Measurements from ENCODE around the gene BRI3BP. TPM values are rescaled to one million over a fixed set of nuclear protein-coding genes. Genes with fewer than 3 reads are reported as not detected.
"Not testable (repeated sequence)": the region's sequence is repeated elsewhere in the genome, so short reads cannot be mapped to it uniquely, and the experiment has no call there.

BRI3BP gene
- total and polyA plus RNA-seq, 2 donors = 2.2 to 5.5 TPM

DNA sequence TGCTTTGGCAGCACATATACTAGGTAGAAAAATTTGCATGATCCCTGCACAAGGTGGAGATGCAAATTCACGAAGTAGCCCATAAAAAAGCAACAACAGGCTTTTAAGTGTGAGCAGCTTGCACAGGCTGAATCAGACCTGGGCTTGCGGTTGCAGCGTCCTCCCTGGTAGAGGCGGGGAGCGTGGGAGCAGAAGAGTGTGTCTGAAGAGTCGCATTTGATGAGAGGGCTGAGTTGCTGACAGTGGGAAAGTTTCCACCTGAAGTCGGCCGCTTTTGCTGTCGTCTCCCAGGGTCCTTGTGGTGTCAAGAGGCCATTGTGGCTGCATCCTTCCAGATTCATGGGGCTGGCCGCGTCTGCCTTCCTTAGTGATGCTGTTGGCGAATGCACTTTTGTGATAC lies 78.0 kb downstream of the BRI3BP start:
- no peak for DNase-seq (ENCODE audit: extremely low spot score)
- H3K36me3 ChIP-seq (ENCODE audit: insufficient read depth) = no peaks in the 10 kb centered on the region

DNA sequence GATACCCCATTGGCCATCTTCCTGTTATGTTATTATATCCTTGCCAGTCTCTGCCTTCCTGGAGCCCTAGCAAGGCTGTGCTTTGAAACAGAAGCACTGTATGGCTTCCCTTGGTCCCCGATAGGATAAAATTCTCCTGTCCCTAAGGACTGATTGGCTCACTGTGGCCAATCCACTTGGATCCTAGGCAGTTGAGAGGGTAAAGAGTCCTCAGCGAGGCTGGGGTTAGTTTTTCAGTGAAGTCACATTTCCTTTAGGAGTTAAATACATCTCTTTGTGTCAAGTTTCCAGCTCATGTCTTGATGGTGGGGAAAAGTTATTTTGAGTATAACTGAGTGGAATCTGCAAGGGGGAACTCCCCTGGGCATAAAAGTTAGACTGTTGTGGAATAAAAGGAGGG lies 79.1 kb downstream of the BRI3BP start:
- H3K36me3 ChIP-seq (ENCODE audit: insufficient read depth) = no peaks in the 10 kb centered on the region
- H3K4me3 ChIP-seq (ENCODE audit: low read depth, low read length) = no peak overlapping the region
- no peak overlapping the region for H3K27ac ChIP-seq (ENCODE audit: low read depth)
- DNase-seq (ENCODE audit: extremely low spot score) = no peak
- H3K4me1 ChIP-seq (ENCODE audit: insufficient read depth) = no peaks in the 10 kb centered on the region
- 90% methylated on average over 2 of the region's 2 CpGs for whole genome bisulfite sequencing

More for the DNA sequence above, 78.0 kb downstream of the BRI3BP start:
- WGBS = 93% methylated on average over 12 of the region's 12 CpGs
- H3K27ac ChIP-seq (ENCODE audit: low read depth) = no peak overlapping the region
- no peaks in the 10 kb centered on the region for H3K4me1 ChIP-seq (ENCODE audit: insufficient read depth)
- no peak overlapping the region for H3K4me3 ChIP-seq (ENCODE audit: low read depth, low read length)

DNA sequence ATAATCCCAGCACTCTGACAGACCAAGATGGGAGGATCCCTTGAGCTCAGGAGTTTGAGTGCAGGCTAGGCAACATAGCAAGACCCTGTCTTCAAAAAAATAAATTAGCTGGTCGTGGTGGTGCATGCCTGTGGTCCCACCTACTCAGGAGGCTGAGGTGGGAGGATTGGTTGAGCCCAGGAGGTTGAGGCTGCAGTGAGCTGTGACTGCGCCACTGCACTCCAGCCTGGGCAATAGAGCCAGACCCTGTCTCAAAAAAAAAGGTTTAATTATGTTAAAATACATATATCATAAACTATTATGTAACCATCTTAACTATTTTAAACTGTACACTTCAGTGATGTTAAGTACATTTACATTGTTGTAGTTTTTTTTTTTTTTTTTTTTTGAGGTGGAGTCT lies 80.8 kb downstream of the BRI3BP start:
- 87% methylated on average over 2 of the region's 2 CpGs for WGBS
- not testable (repeated sequence) for H3K27ac ChIP-seq (ENCODE audit: low read depth); H3K36me3 ChIP-seq (ENCODE audit: insufficient read depth); DNase-seq (ENCODE audit: extremely low spot score); H3K4me1 ChIP-seq (ENCODE audit: insufficient read depth); H3K4me3 ChIP-seq (ENCODE audit: low read depth, low read length)

DNA sequence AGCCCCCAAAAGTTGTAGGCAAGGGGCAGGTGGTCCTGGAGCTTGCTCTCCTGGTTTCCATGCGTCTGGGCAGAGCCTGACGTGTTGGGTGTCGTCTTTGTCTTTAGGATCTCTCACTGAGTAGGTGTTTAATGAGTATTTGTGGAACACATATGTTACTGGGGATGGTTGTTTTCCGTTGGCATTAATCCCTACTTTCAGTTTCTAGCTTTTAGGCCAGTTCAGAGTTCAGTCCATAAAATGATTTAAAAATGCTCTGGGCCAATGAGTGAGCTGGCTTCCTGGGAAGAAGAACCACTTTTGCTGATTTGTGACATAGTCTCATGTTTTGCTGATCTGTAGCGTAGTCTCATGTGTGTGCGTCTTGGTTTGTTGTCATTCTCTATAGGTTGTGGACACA lies 82.7 kb downstream of the BRI3BP start:
- Histone ChIP-seq H3K4me3 (ENCODE audit: low read depth, low read length) (no peak overlapping the region), H3K36me3 (ENCODE audit: insufficient read depth) (no peaks in the 10 kb centered on the region), H3K4me1 (ENCODE audit: insufficient read depth) (no peaks in the 10 kb centered on the region), H3K27ac (ENCODE audit: low read depth) (no peak overlapping the region)
- no peak for DNase-seq (ENCODE audit: extremely low spot score)
- WGBS = 95% methylated on average over 6 of the region's 6 CpGs

DNA sequence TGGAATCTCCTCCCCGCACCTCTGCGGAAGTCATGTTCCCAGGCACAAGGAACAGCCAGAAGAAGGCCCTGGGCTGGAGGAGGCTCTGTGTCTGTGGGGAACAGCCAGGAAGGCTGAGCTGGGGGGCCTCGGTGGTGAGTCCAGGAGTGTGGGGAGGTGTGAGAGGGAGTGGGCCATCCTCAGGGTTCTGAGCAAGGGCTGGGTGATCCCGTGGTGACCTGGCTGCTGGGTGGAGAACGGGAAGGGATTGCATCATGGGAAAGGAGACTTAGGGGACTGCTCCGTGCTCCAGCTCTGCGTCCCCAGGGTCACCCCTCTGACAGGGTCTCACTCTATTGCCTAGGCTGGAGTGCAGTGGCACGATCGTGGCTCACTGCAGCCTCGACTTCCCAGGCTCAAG lies 85.6 kb downstream of the BRI3BP start:
- H3K36me3 ChIP-seq (ENCODE audit: insufficient read depth) = no peaks in the 10 kb centered on the region
- no peak for DNase-seq (ENCODE audit: extremely low spot score)
- H3K27ac ChIP-seq (ENCODE audit: low read depth) = no peak overlapping the region
- no peak overlapping the region for H3K4me3 ChIP-seq (ENCODE audit: low read depth, low read length)
- H3K4me1 ChIP-seq (ENCODE audit: insufficient read depth) = no peaks in the 10 kb centered on the region
- WGBS = 94% methylated on average over 10 of the region's 10 CpGs

DNA sequence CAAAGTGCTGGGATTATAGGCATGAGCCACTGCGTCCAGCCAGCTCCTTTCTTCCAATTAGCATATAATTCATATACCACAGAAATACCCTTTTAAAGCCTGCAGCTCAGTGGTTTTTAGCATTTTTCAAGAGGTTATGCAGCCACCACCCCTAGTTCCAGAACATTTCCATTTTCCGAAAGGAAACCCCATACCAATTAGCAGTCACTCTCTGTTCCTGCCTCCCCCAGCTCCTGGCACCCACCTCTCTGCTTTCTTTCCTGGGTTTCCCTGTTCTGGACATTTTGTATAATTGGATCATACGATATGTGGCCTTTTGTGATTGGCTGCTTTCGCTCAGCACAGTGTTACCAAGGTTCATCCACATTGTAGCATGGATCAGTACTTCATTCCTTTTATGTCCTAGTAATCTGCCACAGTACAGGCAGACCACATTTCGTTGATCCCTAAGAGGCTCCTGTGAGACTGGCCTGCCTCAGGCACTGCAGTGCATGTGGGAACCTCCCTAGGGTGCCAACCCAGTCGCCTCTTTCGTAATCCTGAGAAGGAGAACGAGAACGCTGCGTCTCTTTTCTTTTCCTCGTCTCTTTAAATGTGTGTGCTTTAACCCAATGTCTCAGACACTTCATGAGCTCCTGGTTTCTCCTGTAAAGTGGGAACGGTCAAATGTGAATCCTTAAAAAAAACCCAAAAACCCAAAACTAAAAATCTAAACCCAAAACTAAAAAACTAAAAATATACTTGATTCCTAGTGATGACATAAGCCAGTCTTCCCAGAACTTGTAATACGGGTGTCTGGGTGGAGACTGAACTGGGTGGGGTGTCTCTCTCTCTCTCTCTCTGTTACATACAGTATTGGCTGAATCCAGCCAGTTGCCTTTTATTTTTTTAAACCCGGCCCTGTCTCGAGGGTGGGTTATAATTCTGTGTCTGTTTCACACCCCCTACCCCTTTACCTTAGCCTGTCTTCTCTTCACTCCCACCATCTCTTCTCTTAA lies 86.5 kb downstream of the BRI3BP start:
- Histone ChIP-seq H3K4me3 (ENCODE audit: low read depth, low read length) (no peak overlapping the region), H3K4me1 (ENCODE audit: insufficient read depth) (no peaks in the 10 kb centered on the region), H3K36me3 (ENCODE audit: insufficient read depth) (no peaks in the 10 kb centered on the region), H3K27ac (ENCODE audit: low read depth) (no peak overlapping the region)
- WGBS = 83% methylated on average over 15 of the region's 15 CpGs
- DNase-seq (ENCODE audit: extremely low spot score) = no peak

Small RNAs within 50 kb of the gene (small RNA-seq; reads per million reads assigned to genes)
- gene AC122688.1 = not detected

Other genes starting within 250 kb of the BRI3BP start
- 7.8 TPM for gene SCARB1, start 129.8 kb upstream of the BRI3BP start, total RNA-seq
- gene SCARB1, start 129.8 kb upstream of the BRI3BP start, polyA plus RNA-seq = 39.6 TPM
- 857 TPM for gene UBC, start 79.0 kb upstream of the BRI3BP start, total RNA-seq
- 1,396 TPM for gene UBC, start 79.0 kb upstream of the BRI3BP start, polyA plus RNA-seq
- gene DHX37, start 4.5 kb upstream of the BRI3BP start, total RNA-seq = 7.5 TPM
- 11.7 TPM for gene DHX37, start 4.5 kb upstream of the BRI3BP start, polyA plus RNA-seq
- 14.9 TPM for gene AACS, start 71.8 kb downstream of the BRI3BP start, total RNA-seq
- 14.1 TPM for gene AACS, start 71.8 kb downstream of the BRI3BP start, polyA plus RNA-seq
- gene TMEM132B, start 192.7 kb downstream of the BRI3BP start, total RNA-seq = 4.4 TPM
- 1.0 TPM for gene TMEM132B, start 192.7 kb downstream of the BRI3BP start, polyA plus RNA-seq